Activated CD4-positive, alpha-beta T cell treated with anti-CD3 and anti-CD28 coated beads, Interleukin-2, amount 50 U/mL, for 4 hours (primary cell): ENCODE measurements around the gene DEFB108B.
"Not testable (repeated sequence)": the region's sequence is repeated elsewhere in the genome, so short reads cannot be mapped to it uniquely, and the experiment has no call there.

Experiments
- DNase-seq, 2 experiments: peaks; one replicate each; pipeline ENCODE4 v3.0.0-alpha.2; 2020

The DEFB108B gene

DNA sequence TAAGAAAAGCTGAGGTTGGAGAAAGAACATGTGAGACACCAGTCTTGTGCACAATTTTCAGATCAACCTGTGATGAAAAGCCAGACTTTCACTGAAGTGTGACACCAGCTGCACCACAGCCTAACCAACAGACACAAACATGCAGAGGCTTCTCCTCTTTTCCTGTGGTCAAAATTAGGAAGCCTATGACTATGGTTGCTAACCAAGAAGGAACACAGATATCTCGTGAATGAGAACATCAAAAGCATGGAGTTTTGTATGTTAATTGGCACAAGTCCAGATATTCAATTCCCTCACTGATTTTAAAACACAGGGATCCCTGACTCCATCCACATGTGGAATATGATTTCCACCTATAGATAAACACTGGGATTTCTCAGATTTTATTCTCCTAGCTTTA, 11.5 kb upstream of the DEFB108B start:
- DNase-seq, result not testable (repeated sequence)

DNA sequence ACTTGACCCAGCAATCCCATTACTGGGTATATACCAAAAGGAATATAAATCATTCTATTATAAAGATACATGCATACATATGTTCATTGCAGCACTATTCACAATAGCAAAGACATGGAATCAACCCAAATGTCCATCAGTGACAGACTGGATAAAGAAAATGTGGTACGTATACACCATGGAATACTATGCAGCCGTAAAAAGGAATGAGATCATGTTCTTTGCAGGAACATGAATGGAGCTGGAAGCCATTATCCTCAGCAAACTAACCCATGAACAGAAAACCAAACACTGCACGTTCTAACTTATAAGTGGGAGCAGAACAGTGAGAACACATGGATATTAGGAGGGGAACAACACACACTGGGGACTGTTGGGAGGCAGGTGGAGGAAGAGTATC, 3.8 kb upstream of the DEFB108B start:
- DNase-seq, result not testable (repeated sequence)

DNA sequence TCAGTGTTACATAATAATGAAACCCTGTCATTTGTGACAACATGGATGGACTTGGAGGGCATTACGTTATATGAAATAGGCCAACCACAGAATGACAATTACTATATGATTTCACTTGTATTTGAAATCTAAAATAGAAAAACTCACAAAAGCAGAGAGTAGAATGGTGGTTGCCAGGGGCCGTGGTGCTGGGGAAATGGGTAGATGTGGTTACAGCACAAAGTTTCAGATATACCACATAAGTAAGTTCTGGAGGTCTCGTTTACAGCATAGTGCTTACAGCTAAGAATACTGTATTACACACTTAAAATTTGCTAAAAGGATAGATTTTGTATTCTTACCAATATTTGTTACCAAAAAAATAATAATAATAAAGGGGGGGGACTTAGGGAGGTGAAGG, 3.3 kb upstream of the DEFB108B start:
- DNase-seq, result not testable (repeated sequence)

DNA sequence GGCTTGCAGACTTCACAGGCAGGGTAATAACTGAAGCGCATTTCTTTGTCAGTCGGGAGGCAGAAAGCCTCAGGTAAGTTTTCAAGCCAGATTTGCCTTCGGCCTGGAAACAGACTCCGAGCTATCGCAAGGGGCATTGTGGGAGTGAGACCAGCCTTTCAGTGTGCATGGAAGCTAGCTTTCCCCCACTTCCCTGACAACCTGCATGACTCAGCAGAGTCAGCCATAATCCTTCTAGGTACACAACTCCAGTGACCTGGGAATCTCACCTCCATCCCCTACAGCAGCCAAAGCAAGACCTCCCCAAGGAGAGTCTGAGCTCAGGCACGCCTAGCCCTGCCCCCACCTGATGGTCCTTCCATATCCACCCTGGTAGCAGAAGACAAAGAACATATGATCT, 9.7 kb downstream of the DEFB108B start:
- not testable (repeated sequence) for DNase-seq

DNA sequence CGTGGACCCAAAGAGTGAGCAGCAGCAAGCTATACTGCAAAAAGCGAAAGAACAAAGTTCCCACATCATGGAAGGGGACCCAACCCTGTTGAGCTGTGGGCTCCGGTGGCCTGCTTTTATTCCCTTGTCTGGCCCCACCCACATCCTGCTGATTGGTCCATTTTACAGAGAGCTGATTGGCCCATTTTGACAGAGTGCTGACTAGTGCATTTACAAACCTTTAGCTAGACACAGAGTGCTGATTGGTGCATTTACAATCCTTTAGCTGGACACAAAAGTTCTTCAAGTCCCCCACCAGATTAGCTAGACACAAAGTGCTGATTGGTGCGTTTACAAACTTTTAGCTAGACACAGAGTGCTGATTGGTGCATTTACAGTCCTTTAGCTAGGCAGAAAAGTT, 10.4 kb downstream of the DEFB108B start:
- not testable (repeated sequence) for DNase-seq

DNA sequence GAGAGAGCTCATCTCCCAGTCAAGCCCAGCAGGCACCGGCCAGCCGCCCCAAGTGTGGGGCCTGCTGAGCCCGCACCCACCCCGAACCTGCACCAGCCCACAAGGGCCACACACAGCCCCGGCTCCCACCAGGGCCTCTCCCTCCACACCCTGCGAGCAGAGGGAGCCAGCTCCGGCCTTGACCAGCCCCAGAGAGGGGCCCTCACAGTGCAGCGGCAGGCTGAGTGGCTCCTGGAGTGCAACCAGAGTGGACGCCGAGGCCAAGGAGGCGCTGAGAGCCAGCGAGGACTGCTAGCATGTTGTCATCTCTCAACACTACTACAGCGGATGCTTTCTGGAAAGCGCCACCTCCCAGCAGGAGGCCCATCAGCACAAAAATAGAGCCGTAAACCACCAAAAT, 10.9 kb downstream of the DEFB108B start:
- DNase-seq, result no peak

DNA sequence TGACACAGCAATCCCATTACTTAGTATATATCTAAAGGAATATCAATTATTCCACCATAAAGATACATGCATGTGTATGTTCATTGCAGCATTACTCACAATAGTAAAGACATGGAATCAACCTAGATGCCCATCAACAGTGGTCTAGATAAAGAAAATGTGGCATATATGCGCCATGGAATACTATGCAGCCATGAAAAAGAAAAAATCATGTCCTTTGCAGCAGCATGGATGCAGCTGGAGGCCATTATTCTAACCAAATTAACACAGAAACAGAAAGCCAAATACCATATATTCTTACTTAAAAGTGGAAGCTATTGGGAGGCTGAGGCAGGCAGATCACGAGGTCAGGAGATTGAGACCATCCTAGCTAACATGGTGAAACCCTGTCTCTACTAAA, 20.9 kb downstream of the DEFB108B start:
- not testable (repeated sequence) for DNase-seq

DNA sequence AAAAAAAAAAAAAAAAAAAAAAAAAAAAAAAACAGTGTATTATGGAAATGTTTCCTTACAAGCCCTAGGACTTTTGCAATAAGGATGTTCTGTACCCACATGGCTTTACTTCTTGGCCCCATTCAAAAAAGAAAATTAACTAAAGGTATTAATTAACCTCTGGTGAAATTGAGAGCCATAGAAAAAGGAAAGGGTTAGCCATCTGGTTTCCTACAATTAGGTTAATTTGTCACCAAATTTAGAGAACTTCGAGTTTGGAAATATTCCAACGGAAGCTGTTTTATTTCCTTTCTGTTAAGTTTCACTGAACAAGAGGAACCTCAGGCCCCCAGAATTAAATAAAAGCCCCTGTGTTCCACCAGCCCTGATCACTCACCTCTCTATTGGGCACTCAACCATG, 22.9 kb downstream of the DEFB108B start:
- not testable (repeated sequence) for DNase-seq

DNA sequence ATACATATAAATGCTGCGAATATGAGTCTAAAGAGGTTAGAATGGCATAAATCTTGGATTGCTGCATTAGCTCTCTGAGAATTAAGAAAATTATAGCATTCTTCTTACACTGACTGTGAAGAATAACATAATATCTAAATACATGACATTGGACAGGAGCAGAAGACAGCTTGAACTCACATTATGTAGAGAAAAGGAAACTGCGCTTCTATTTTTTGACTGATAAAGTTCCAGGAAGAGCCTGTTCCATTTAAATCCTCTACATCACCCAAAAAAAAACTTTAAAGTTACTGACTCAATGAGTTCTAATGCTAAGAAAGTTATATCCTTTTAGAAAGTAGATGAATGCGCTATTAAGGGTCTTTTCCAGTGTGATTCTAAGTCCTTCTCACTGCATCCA, 27.8 kb downstream of the DEFB108B start:
- DNase-seq, result not testable (repeated sequence)

DNA sequence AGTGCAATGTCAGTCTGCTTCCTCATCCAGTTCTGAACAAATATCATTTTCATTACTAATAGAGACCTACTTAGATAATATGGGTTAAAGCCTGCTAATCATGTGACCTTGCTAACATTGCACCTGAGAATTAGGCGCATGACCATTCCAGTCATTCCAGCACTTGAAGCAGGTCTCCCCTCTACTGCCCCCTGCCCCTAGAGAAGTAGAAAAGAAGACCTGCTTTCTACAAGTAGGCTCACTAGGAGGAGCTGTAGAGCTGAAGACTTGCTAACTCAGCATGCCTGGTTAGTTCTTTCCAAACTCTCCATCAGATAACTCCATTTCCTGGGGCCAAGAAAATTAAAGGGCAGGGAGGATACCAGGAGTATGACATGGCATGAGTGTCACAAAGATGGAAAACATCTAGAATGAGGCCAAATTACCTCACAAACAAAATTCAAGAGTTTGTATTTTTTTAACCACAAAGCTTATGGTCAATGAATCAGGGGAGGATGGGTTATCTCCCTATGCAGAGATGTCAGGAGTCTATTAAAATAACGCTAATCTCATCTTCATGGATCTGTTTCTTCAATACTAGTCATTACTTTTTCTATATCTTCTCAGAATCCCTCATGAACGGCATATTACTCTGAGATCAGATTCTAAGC, 31.1 kb downstream of the DEFB108B start:
- not testable (repeated sequence) for DNase-seq

DNA sequence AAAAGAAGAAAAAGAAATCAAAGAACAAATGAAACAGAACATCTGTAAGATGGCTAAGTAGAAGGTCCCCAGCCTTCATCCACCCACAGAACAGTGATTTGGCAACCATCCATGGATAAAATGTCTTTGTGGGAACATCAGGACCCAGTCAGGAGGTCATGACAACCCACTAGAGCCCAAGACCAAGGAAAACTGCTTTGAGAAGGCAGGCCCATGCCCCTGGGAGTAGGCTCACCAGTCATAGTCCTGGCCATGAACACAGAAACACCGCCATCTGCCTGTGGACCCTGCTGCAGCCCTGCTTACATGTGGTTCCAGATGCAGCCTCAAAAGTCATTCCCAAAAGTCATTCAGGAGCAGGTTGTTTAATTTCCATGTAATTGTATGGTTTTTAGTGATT, 34.2 kb downstream of the DEFB108B start:
- not testable (repeated sequence) for DNase-seq

DNA sequence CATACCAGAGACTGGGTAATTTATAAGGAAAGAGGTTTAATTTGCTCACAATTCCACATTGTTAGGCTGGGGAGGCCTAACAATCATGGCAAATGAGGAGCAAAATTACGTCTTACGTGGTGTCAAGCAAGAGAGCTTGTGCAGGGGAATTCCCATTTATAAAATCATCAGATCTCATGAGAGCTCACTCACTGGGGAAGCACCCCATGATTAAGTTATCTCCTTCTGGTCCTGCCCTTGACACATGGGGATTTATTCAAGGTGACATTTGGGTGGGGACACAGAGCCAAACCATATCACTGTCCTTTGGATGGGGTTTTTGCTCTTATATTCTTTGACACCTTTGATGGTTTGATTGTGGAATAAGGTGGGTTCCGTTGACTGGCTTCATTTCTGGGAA, 36.9 kb downstream of the DEFB108B start:
- not testable (repeated sequence) for DNase-seq

DNA sequence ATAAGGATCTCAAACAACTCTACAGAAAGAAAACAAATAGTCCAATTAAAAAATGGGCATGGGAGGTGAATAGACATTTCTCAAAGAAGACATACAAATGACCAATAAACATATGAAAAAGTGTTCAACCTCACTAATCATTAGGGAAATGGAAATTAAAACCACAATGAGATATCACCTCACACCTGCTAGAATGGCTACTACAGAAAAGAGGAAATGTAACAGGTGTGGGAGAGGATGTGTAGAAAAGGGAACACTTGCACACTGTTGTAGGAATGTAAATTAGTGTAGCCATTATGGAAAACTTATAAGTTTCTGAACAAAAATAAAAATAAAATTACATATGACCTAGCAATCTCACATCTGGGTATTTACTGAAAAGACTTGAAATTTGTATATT, 37.7 kb downstream of the DEFB108B start:
- not testable (repeated sequence) for DNase-seq

DNA sequence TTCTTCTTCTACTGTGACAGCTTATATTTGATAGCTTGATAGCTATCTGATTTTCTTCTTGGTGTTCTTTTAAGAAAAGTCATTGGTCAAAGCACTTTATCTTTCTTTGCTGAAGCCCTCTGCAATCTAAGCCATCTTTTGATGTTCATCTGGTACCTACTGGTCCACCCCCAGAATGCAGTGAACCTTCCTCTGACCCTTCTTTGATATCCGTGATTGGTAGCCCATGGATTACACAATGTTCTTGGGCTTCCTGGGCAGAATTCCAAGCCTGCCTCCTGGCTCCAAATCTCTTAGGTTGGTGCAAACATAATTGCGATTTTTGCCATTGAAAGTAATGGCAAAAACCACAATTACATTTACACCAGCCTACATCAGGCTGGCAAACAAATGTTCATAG, 43.3 kb downstream of the DEFB108B start:
- DNase-seq, result not testable (repeated sequence)

DNA sequence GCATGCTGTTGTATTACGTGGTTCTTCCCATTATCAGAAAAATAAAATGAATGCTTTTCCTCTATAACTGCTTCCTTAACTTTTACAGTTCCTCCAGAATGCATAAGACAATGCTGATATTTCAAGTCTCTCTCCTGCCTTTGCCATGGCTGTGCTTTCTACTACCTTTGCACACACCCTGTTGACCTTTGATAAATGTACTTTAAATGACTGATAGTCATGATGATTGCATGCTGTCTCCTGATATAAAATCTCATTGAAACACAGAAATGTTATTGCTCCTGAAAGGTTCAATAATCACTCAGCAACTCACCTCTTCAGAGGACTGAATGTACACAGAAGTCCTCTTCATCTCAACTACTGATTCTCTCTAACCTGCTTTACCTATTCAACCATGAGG, 45.1 kb downstream of the DEFB108B start, which contains the start of gene DEFB131B:
Gene DEFB131B (plus strand): TSS at position 395 of the 400 bp plus-strand sequence. CDS start 0 bp downstream, at position 395.
- not testable (repeated sequence) for DNase-seq

DNA sequence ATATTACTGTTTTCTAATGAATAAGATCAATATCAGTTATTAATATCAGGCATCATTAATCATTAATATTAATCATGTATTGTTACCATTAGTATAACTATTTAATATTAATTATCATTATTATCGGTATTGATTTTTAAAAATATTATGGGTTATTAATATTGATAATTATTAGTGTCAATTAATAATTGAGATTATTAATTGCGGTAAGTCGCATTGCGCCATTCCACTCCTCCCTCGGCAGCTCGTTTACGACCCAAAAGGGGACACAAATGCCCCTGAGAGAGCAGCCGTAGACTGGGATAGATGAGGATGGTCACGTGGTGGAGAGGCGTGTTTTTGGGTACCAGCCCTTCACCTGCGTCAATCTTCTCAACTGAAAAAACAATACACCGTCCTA, 52.8 kb downstream of the DEFB108B start:
- DNase-seq, result not testable (repeated sequence)
